Adrenal gland (tissue), 12 donors: ENCODE measurements around the gene HLA-F. TPM values are rescaled to one million over a fixed set of nuclear protein-coding genes. Genes with fewer than 3 reads are reported as not detected.

Experiments
- DNase-seq, 7 donors: peaks; one replicate each; pipeline ENCODE4 v3.0.0-alpha.2; 2019 to 2020
- H3K27ac ChIP-seq, 5 donors: fragments of 200-600 bp; sonication (generic) in 4 of 5; 1 replicate in 3 of 5; 2 replicates in 2 of 5; pipeline versions ENCODE4 v1.5.1 to v1.8.0; 2016 to 2020; ENCODE audit warnings: mild to moderate bottlenecking in 1 of 5
- H3K27me3 ChIP-seq: fragments of 200-600 bp; 2 replicates; pipeline ENCODE4 v1.8.0; 2021
- H3K36me3 ChIP-seq, 2 donors: fragments of 200-600 bp; replicated peaks in 1 of 2; 1 replicate in 1 of 2; 2 replicates in 1 of 2; pipeline versions ENCODE4 v1.5.1 to v1.8.0; 2018 to 2022
- H3K4me1 ChIP-seq, 2 donors: fragments of 200-600 bp; replicated peaks in 1 of 2; 1 replicate in 1 of 2; 2 replicates in 1 of 2; pipeline versions ENCODE4 v1.5.1 to v1.8.0; 2018 to 2021
- H3K4me3 ChIP-seq, 4 donors: fragments of 200-600 bp; sonication (generic) in 3 of 4; one replicate each; pipeline ENCODE4 v1.5.1; 2016 to 2018
- H3K9me3 ChIP-seq, 3 donors: fragments of 200-600 bp; sonication (generic) in 1 of 3; replicated peaks in 1 of 3; 1 replicate in 2 of 3; 2 replicates in 1 of 3; pipeline versions ENCODE4 v1.5.1 to v1.8.0; 2016 to 2021
- CTCF ChIP-seq, 6 experiments: fragments of 450-650 bp in 4 of 6; fragments of 200-600 bp in 2 of 6; sonication (generic) in 1 of 6; IDR thresholded peaks; 1 replicate in 5 of 6; 2 replicates in 1 of 6; pipeline versions ENCODE4 v1.5.1 to v1.8.0; 2016 to 2021; ENCODE audit warnings: antibody characterized with exemption in 6 of 6, mild to moderate bottlenecking in 2 of 6, moderate library complexity in 1 of 6
- POLR2A ChIP-seq, 2 donors: fragments of 450-650 bp; IDR thresholded peaks; one replicate each; pipeline ENCODE4 v1.6.1; 2017; ENCODE audit warnings: antibody characterized with exemption in 2 of 2, mild to moderate bottlenecking in 2 of 2, moderate library complexity in 1 of 2
- WGBS, 4 donors: extraction: QIAGEN DNeasy Blood & Tissue Kit in 2 of 4; methylation state at CpG; one replicate each; pipeline versions ENCODE4 v1.1.5 to v1.1.7; 2013 to 2017; 5-methylcytosine and 5-hydroxymethylcytosine counted together
- intact Hi-C, 2 donors: fragments of 100-400 bp; cut with DNase I; formaldehyde crosslinking; loops; one replicate each; pipeline versions ENCODE4 v1.14.1 to v1.15.0; 2022 to 2023
- polyA plus RNA-seq, 3 donors: library from polyadenylated mRNA; stranded (reverse); fragments of 200-250 nt in 2 of 3; fragments of 350-450 nt in 1 of 3; fragmentation: Illumina TruSeq in 1 of 3; extraction: RNeasy Lipid Tissue Mini Kit (QIAGEN cat#74804) in 1 of 3; gene quantifications; one replicate each; pipeline ENCODE4 v1.2.3, GENCODE V29; 2013 to 2014
- total RNA-seq, 9 donors: library from RNA; depleted of rRNA in 4 of 9; stranded (reverse); fragments of >200 nt in 4 of 9; fragments of 120-200 nt in 1 of 9; fragmentation: NEBNext Ultra II Directional in 1 of 9; extraction: Animal tissue kit (Norgen Biotek cat#: 25700) in 1 of 9; gene quantifications; one replicate each; pipeline versions ENCODE4 v1.1.0 to v1.2.4, GENCODE V29; 2013 to 2023
- donor health status: healthy with polysubstance abuse.
- donor health status: Bipolar disorder and iron deficiency.
- donor health status: DM: yes; HTN: yes; CAD: no.
- donor health status: DM: no; HTN: no; CAD: no.
- donor health status: DM: no; HTN: no; CAD: no.
- donor health status: DM: yes; HTN: yes; CAD: no.

HLA-F gene
- total and polyA plus RNA-seq, 12 donors: 3.8 to 285 (median 85.0) TPM

- H3K27me3 ChIP-seq: no peaks in the 10 kb centered on the region
- H3K36me3 ChIP-seq: no peaks in the 10 kb centered on the region
- no peaks in the 10 kb centered on the region for H3K9me3 ChIP-seq
- intact Hi-C loops: no loop called here
- peak in 1 of 7 donors; percentile 44 for DNase-seq
- TF ChIP-seq CTCF (IDR thresholded peaks at IDR 0.05) (no peak), POLR2A (IDR thresholded peaks at IDR 0.05) (no peak)
- peaks cover 16 to 18% of the 10 kb centered on the region in 2 donors for H3K4me1 ChIP-seq
- H3K4me3 ChIP-seq: no peak overlapping the region
- WGBS, 4 donors: 63 to 96% (median 81%) methylated on average over 6 of the region's 6 CpGs
- H3K27ac ChIP-seq: no peak overlapping the region
Observed at GRCh38 chr6:29750709-29751108, 27.5 kb downstream of the HLA-F start.

- TF ChIP-seq POLR2A (IDR thresholded peaks at IDR 0.05) (no peak), CTCF (IDR thresholded peaks at IDR 0.05) (no peak)
- Histone ChIP-seq H3K36me3 (no peaks in the 10 kb centered on the region), H3K4me3 (peak overlapping the region in 1 of 4 donors; percentile 84), H3K27ac (peak overlapping the region in 2 of 5 donors; percentile 96 to 97), H3K4me1 (peaks cover 16 to 18% of the 10 kb centered on the region in 2 donors), H3K27me3 (no peaks in the 10 kb centered on the region), H3K9me3 (no peaks in the 10 kb centered on the region)
- intact Hi-C loops: no loop called here
- no peak for DNase-seq
- 91 to 97% (median 92%) methylated on average over 3 of the region's 3 CpGs for WGBS, 4 donors
Observed at GRCh38 chr6:29751480-29751879, 28.2 kb downstream of the HLA-F start.

GRCh38 chr6:29752451-29753308 is 29.4 kb downstream of the HLA-F start:
- Histone ChIP-seq H3K36me3 (no peaks in the 10 kb centered on the region), H3K4me3 (peak overlapping the region; percentile 40 to 92 (median 74)), H3K27me3 (no peaks in the 10 kb centered on the region), H3K4me1 (peaks cover 13 to 16% of the 10 kb centered on the region in 2 donors), H3K27ac (peak overlapping the region; percentile 59 to 97 (median 96)), H3K9me3 (no peaks in the 10 kb centered on the region)
- 0 to 1% (median 0%) methylated on average over 16 to 64 of the region's 64 CpGs for WGBS, 4 donors
- DNase-seq: peak; percentile 88 to 95 (median 93)
- intact Hi-C loops: no loop called here
- TF ChIP-seq CTCF (IDR thresholded peaks at IDR 0.05) (peak; percentile 81 to 99 (median 95)), POLR2A (IDR thresholded peaks at IDR 0.05) (peak in 1 of 2 donors; percentile 76)

GRCh38 chr6:29753309-29753644 is 30.0 kb downstream of the HLA-F start:
- intact Hi-C loops: no loop called here
- WGBS, 4 donors: 11 to 20% (median 15%) methylated on average over 4 of the region's 4 CpGs

More at GRCh38 chr6:29753309-29753644, 30.0 kb downstream of the HLA-F start:
- TF ChIP-seq POLR2A (IDR thresholded peaks at IDR 0.05) (no peak), CTCF (IDR thresholded peaks at IDR 0.05) (no peak)
- Histone ChIP-seq H3K4me3 (peak overlapping the region in 1 of 4 donors; percentile 84), H3K36me3 (no peaks in the 10 kb centered on the region), H3K27me3 (no peaks in the 10 kb centered on the region), H3K27ac (peak overlapping the region in 4 of 5 donors; percentile 93 to 97 (median 96)), H3K9me3 (no peaks in the 10 kb centered on the region), H3K4me1 (peaks cover 7 to 10% of the 10 kb centered on the region in 2 donors)
- no peak for DNase-seq
